Thoracic aorta (tissue), 2 donors: ENCODE measurements around the gene SLC9A5. TPM values are rescaled to one million over a fixed set of nuclear protein-coding genes. Genes with fewer than 3 reads are reported as not detected.

Source experiments
- ATAC-seq: fragments of 150-250 bp; one replicate; pipeline ENCODE4 v1.8.0; 2017; ENCODE audit warnings: low read depth; ENCODE audit not compliant: insufficient number of reproducible peaks, low FRiP score
- DNase-seq: peaks from one replicate; pipeline ENCODE4 v3.0.0-alpha.2; 2020; ENCODE audit warnings: low spot score
- H3K27ac ChIP-seq, 2 donors: fragments of 200-600 bp; sonication (generic); 1 replicate in 1 of 2; 2 replicates in 1 of 2; pipeline ENCODE4 v1.5.1; 2016; ENCODE audit warnings: mild to moderate bottlenecking in 2 of 2, moderate library complexity in 2 of 2
- H3K27me3 ChIP-seq: fragments of 200-600 bp; sonication (generic); replicated peaks from 2 replicates; pipeline ENCODE4 v1.6.0; 2016; ENCODE audit warnings: mild to moderate bottlenecking; ENCODE audit not compliant: insufficient read depth
- H3K36me3 ChIP-seq: fragments of 200-600 bp; sonication (generic); one replicate; pipeline ENCODE4 v1.5.1; 2016
- H3K4me1 ChIP-seq, 2 donors: fragments of 200-600 bp; sonication (generic); 1 replicate in 1 of 2; 2 replicates in 1 of 2; pipeline versions ENCODE4 v1.5.1 to v1.6.0; 2016; ENCODE audit warnings: low read depth in 2 of 2, mild to moderate bottlenecking in 1 of 2; ENCODE audit not compliant: control insufficient read depth in 1 of 2
- H3K4me3 ChIP-seq: fragments of 200-600 bp; sonication (generic); 2 replicates; pipeline ENCODE4 v1.5.1; 2016; ENCODE audit warnings: mild to moderate bottlenecking
- H3K9me3 ChIP-seq: fragments of 200-600 bp; sonication (generic); 2 replicates; pipeline ENCODE4 v1.5.1; 2016
- CTCF ChIP-seq: fragments of 200-600 bp; sonication (generic); IDR thresholded peaks from one replicate; pipeline ENCODE4 v1.5.1; 2019; ENCODE audit warnings: antibody characterized with exemption
- total RNA-seq, 2 donors: library from RNA; depleted of rRNA; stranded (reverse); fragments of >200 nt; gene quantifications; one replicate each; pipeline versions ENCODE4 v1.1.0 to v1.2.3, GENCODE V29; 2016

SLC9A5 gene
- total RNA-seq, 2 donors from 2014 or later: 1.4 to 1.8 TPM

GRCh38 chr16:67299269-67299668, 50.5 kb downstream of the SLC9A5 start:
- ATAC-seq (no peak), DNase-seq (no peak)
- Histone ChIP-seq H3K36me3 (no peaks in the 10 kb centered on the region), H3K9me3 (no peaks in the 10 kb centered on the region), H3K27me3 (no peaks in the 10 kb centered on the region), H3K27ac (no peak overlapping the region), H3K4me3 (no peak overlapping the region), H3K4me1 (peaks cover 3 to 18% of the 10 kb centered on the region in 2 donors)
- TF ChIP-seq CTCF: no peak

- no peaks in the 10 kb centered on the region for H3K36me3 ChIP-seq
- ATAC-seq: no peak
- H3K4me3 ChIP-seq: no peak overlapping the region
- DNase-seq: no peak
- peaks cover 3 to 18% of the 10 kb centered on the region in 2 donors for H3K4me1 ChIP-seq
- peak overlapping the region; percentile 27 to 34 for H3K27ac ChIP-seq
- TF ChIP-seq CTCF: no peak
- no peaks in the 10 kb centered on the region for H3K9me3 ChIP-seq
- no peaks in the 10 kb centered on the region for H3K27me3 ChIP-seq
Observed at GRCh38 chr16:67301080-67301782, 52.5 kb downstream of the SLC9A5 start.

GRCh38 chr16:67302076-67302475, 53.3 kb downstream of the SLC9A5 start:
- H3K27me3 ChIP-seq: no peaks in the 10 kb centered on the region
- ATAC-seq: no peak
- H3K27ac ChIP-seq: peak overlapping the region; percentile 27 to 34
- peaks cover 3 to 18% of the 10 kb centered on the region in 2 donors for H3K4me1 ChIP-seq
- no peak overlapping the region for H3K4me3 ChIP-seq
- H3K9me3 ChIP-seq: no peaks in the 10 kb centered on the region
- TF ChIP-seq CTCF: no peak
- no peaks in the 10 kb centered on the region for H3K36me3 ChIP-seq
- no peak for DNase-seq

- ATAC-seq: no peak
- no peak overlapping the region for H3K27ac ChIP-seq
- peaks cover 3 to 18% of the 10 kb centered on the region in 2 donors for H3K4me1 ChIP-seq
Observed at GRCh38 chr16:67302970-67303369, 54.2 kb downstream of the SLC9A5 start.

GRCh38 chr16:67304020-67304419, 55.2 kb downstream of the SLC9A5 start:
- DNase-seq: no peak
- no peaks in the 10 kb centered on the region for H3K9me3 ChIP-seq
- H3K36me3 ChIP-seq: no peaks in the 10 kb centered on the region
- no peaks in the 10 kb centered on the region for H3K27me3 ChIP-seq
- no peak for ATAC-seq
- no peak for TF ChIP-seq CTCF
- peaks cover 3 to 18% of the 10 kb centered on the region in 2 donors for H3K4me1 ChIP-seq
- H3K27ac ChIP-seq: no peak overlapping the region
- no peak overlapping the region for H3K4me3 ChIP-seq

More at GRCh38 chr16:67302970-67303369, 54.2 kb downstream of the SLC9A5 start:
- no peak for DNase-seq
- Histone ChIP-seq H3K36me3 (no peaks in the 10 kb centered on the region), H3K27me3 (no peaks in the 10 kb centered on the region), H3K4me3 (no peak overlapping the region), H3K9me3 (no peaks in the 10 kb centered on the region)
- TF ChIP-seq CTCF: no peak
